Omental fat pad (tissue), 4 donors: Measurements from ENCODE around the gene ANO3. TPM values are rescaled to one million over a fixed set of nuclear protein-coding genes. Genes with fewer than 3 reads are reported as not detected.

Experiments used
- ATAC-seq: fragments of 150-250 bp; one replicate; pipeline ENCODE4 v1.9.1; 2016; ENCODE audit warnings: mild to moderate bottlenecking, moderate library complexity; ENCODE audit not compliant: low FRiP score
- DNase-seq: peaks from one replicate; pipeline ENCODE4 v3.0.0-alpha.2; 2019; ENCODE audit warnings: low spot score
- CTCF ChIP-seq, 3 donors: fragments of 450-650 bp; IDR thresholded peaks; one replicate each; pipeline ENCODE4 v1.5.1; 2016 to 2017; ENCODE audit warnings: antibody characterized with exemption in 3 of 3, mild to moderate bottlenecking in 3 of 3, moderate library complexity in 2 of 3
- total RNA-seq, 4 donors: library from RNA; depleted of rRNA; stranded (reverse); fragments of >200 nt; gene quantifications; one replicate each; pipeline ENCODE4 v1.1.0, GENCODE V29; 2016

ANO3 gene
- total RNA-seq, 4 donors from 2014 or later: 0.56 to 4.1 (median 1.6) TPM

- DNase-seq (no peak), ATAC-seq (no peak)
- no peak for TF ChIP-seq CTCF (IDR thresholded peaks at IDR 0.05)
Measured at GRCh38 chr11:26319906-26320305, 12.0 kb upstream of the ANO3 start.

GRCh38 chr11:26321516-26321915 is 10.4 kb upstream of the ANO3 start:
- DNase-seq (no peak), ATAC-seq (no peak)
- TF ChIP-seq CTCF (IDR thresholded peaks at IDR 0.05): no peak

GRCh38 chr11:26322335-26323067 is 9.4 kb upstream of the ANO3 start:
- ATAC-seq (no peak), DNase-seq (no peak)
- TF ChIP-seq CTCF (IDR thresholded peaks at IDR 0.05): no peak

- TF ChIP-seq CTCF (IDR thresholded peaks at IDR 0.05): no peak
- DNase-seq (no peak), ATAC-seq (no peak)
Measured at GRCh38 chr11:26323837-26324236, 8.1 kb upstream of the ANO3 start.

- no peak for TF ChIP-seq CTCF (IDR thresholded peaks at IDR 0.05)
- no peak for ATAC-seq
- no peak for DNase-seq
Measured at GRCh38 chr11:26324270-26324669, 7.7 kb upstream of the ANO3 start.

GRCh38 chr11:26326793-26327400 is 5.0 kb upstream of the ANO3 start:
- TF ChIP-seq CTCF (IDR thresholded peaks at IDR 0.05): no peak
- DNase-seq (no peak), ATAC-seq (no peak)

GRCh38 chr11:26329206-26329605 is 2.7 kb upstream of the ANO3 start:
- DNase-seq (no peak), ATAC-seq (no peak)
- no peak for TF ChIP-seq CTCF (IDR thresholded peaks at IDR 0.05)
